HG03565 (cell line): ENCODE data around the gene EDAR.

Experiments used
- ATAC-seq: cut with Tn5 transposase; IDR thresholded peaks from one replicate; pipeline ENCODE4 v1.9.1; 2021; ENCODE audit warnings: mild to moderate bottlenecking, moderate library complexity; ENCODE audit not compliant: unreplicated experiment

EDAR gene

GRCh38 chr2:108969856-108970255, 19.2 kb downstream of the EDAR start:
- no peak for ATAC-seq

- ATAC-seq, result no peak
Measured at GRCh38 chr2:108968619-108969018, 20.4 kb downstream of the EDAR start.

- ATAC-seq, result no peak
Measured at GRCh38 chr2:108967757-108968156, 21.3 kb downstream of the EDAR start.

- no peak for ATAC-seq
Measured at GRCh38 chr2:108965540-108966289, 23.3 kb downstream of the EDAR start.

GRCh38 chr2:108963057-108963456, 26.0 kb downstream of the EDAR start:
- no peak for ATAC-seq

GRCh38 chr2:108961796-108962195, 27.2 kb downstream of the EDAR start:
- ATAC-seq, result no peak

- ATAC-seq, result no peak
Measured at GRCh38 chr2:108960006-108960405, 29.0 kb downstream of the EDAR start.

- no peak for ATAC-seq
Measured at GRCh38 chr2:108959401-108959800, 29.6 kb downstream of the EDAR start.

- ATAC-seq, result no peak
Measured at GRCh38 chr2:108958632-108959341, 30.2 kb downstream of the EDAR start.

GRCh38 chr2:108958002-108958401, 31.0 kb downstream of the EDAR start:
- no peak for ATAC-seq

GRCh38 chr2:108956375-108956774, 32.6 kb downstream of the EDAR start:
- ATAC-seq, result no peak

- ATAC-seq, result no peak
Measured at GRCh38 chr2:108950369-108951135, 38.5 kb downstream of the EDAR start.

GRCh38 chr2:108949316-108950239, 39.4 kb downstream of the EDAR start:
- ATAC-seq, result no peak

GRCh38 chr2:108947271-108947907, 41.6 kb downstream of the EDAR start:
- no peak for ATAC-seq

- no peak for ATAC-seq
Measured at GRCh38 chr2:108946442-108946841, 42.6 kb downstream of the EDAR start.

- ATAC-seq, result no peak
Measured at GRCh38 chr2:108945969-108946368, 43.1 kb downstream of the EDAR start.

- ATAC-seq, result no peak
Measured at GRCh38 chr2:108944601-108945331, 44.3 kb downstream of the EDAR start.

- no peak for ATAC-seq
Measured at GRCh38 chr2:108943751-108944150, 45.3 kb downstream of the EDAR start.

- ATAC-seq, result no peak
Measured at GRCh38 chr2:108942888-108943287, 46.1 kb downstream of the EDAR start.
